DOHH2 (cell line): Measurements from ENCODE around the gene STK32C.

Experiments used
- H3F3A ChIP-seq: fragments of 200-600 bp; sonication (generic), shearing (Covaris generic); 2 replicates; pipeline ENCODE4 v1.6.0; 2016; ENCODE audit warnings: antibody characterized with exemption, mild to moderate bottlenecking; ENCODE audit not compliant: control insufficient read depth, insufficient read depth
- H3K27ac ChIP-seq: fragments of 200-600 bp; sonication (generic); 2 replicates; pipeline ENCODE4 v1.5.1; 2014; ENCODE audit warnings: low read depth, mild to moderate bottlenecking, low read length, moderate library complexity
- H3K27me3 ChIP-seq: fragments of 200-600 bp; sonication (generic); 2 replicates; pipeline ENCODE4 v1.6.1; 2014; ENCODE audit warnings: mild to moderate bottlenecking, low read length, mixed read lengths; ENCODE audit not compliant: control insufficient read depth
- H3K36me3 ChIP-seq: fragments of 200-600 bp; sonication (generic); 2 replicates; pipeline ENCODE4 v1.6.1; 2014; ENCODE audit warnings: mild to moderate bottlenecking, low read length, moderate library complexity, mixed read lengths; ENCODE audit not compliant: control insufficient read depth
- H3K4me1 ChIP-seq: fragments of 200-600 bp; sonication (generic); 2 replicates; pipeline ENCODE4 v1.6.1; 2014; ENCODE audit warnings: mild to moderate bottlenecking, low read length, mixed read lengths; ENCODE audit not compliant: control insufficient read depth
- H3K4me2 ChIP-seq: fragments of 200-600 bp; sonication (generic); 2 replicates; pipeline ENCODE4 v1.6.0; 2014; ENCODE audit warnings: mild to moderate bottlenecking, low read length, moderate library complexity
- H3K4me3 ChIP-seq: fragments of 200-600 bp; sonication (generic); 2 replicates; pipeline ENCODE4 v1.5.1; 2014; ENCODE audit warnings: mild to moderate bottlenecking, low read length, mixed read lengths
- H3K79me2 ChIP-seq: fragments of 200-600 bp; sonication (generic); 2 replicates; pipeline ENCODE4 v1.6.1; 2014; ENCODE audit warnings: mild to moderate bottlenecking, low read length, mixed read lengths; ENCODE audit not compliant: control insufficient read depth
- H3K9me2 ChIP-seq: fragments of 200-600 bp; sonication (generic); replicated peaks from 2 replicates; pipeline ENCODE4 v1.6.1; 2014; ENCODE audit warnings: mild to moderate bottlenecking, low read length, mixed read lengths; ENCODE audit not compliant: control insufficient read depth
- H3K9me3 ChIP-seq: fragments of 200-600 bp; sonication (generic); 2 replicates; pipeline ENCODE4 v1.6.1; 2014; ENCODE audit warnings: antibody characterized with exemption, low read length, mixed read lengths; ENCODE audit not compliant: control insufficient read depth, insufficient read depth
- H4K20me1 ChIP-seq: fragments of 200-600 bp; sonication (generic); 2 replicates; pipeline ENCODE4 v1.6.0; 2014; ENCODE audit warnings: low read depth, mild to moderate bottlenecking, antibody characterized with exemption, low read length, moderate library complexity; ENCODE audit not compliant: control insufficient read depth, insufficient read depth
- EZH2phosphoT487 ChIP-seq: fragments of 200-600 bp; sonication (generic); IDR thresholded peaks from 2 replicates; pipeline ENCODE4 v1.6.1; 2017; ENCODE audit warnings: borderline replicate concordance, mild to moderate bottlenecking, antibody characterized with exemption, low read length, moderate library complexity, mixed read lengths
- TF ChIP-seq, protein P1 (sequence below): fragments of 200-600 bp; sonication (generic); IDR thresholded peaks from one replicate; pipeline ENCODE4 v1.5.1; 2014; ENCODE audit warnings: antibody characterized with exemption, mild to moderate bottlenecking, low read depth, low read length; ENCODE audit not compliant: poor library complexity, severe bottlenecking

STK32C gene

DNA sequence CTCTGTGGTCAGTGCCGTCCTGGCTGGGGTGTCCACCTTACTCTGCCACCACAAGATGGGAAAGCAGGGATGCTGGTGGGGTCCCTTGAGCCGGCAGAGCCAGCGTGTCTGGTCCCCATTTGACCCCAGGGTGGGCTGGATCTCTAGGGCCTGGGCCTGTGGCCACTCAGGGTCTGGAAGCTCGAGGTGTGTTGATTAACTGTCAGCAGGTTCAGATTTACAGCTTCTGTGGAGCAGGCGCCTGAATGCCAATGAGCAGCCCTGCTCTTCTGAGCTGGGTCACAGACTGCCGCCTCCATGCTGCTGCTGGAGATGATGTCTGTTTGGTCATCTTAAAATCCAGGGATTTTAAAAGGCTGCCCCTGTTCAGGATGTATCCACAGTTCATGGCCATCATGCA, 132.3 kb downstream of the STK32C start:
- TF ChIP-seq EZH2phosphoT487 = no peak
- TF ChIP-seq, protein P1, sequence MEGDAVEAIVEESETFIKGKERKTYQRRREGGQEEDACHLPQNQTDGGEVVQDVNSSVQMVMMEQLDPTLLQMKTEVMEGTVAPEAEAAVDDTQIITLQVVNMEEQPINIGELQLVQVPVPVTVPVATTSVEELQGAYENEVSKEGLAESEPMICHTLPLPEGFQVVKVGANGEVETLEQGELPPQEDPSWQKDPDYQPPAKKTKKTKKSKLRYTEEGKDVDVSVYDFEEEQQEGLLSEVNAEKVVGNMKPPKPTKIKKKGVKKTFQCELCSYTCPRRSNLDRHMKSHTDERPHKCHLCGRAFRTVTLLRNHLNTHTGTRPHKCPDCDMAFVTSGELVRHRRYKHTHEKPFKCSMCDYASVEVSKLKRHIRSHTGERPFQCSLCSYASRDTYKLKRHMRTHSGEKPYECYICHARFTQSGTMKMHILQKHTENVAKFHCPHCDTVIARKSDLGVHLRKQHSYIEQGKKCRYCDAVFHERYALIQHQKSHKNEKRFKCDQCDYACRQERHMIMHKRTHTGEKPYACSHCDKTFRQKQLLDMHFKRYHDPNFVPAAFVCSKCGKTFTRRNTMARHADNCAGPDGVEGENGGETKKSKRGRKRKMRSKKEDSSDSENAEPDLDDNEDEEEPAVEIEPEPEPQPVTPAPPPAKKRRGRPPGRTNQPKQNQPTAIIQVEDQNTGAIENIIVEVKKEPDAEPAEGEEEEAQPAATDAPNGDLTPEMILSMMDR = no peak
- H3K4me1 ChIP-seq = no peaks in the 10 kb centered on the region
- H3K27me3 ChIP-seq = no peaks in the 10 kb centered on the region
- H3K9me2 ChIP-seq = no peaks in the 10 kb centered on the region
- H4K20me1 ChIP-seq = no peaks in the 10 kb centered on the region
- no peak overlapping the region for H3K27ac ChIP-seq
- no peak overlapping the region for H3K4me2 ChIP-seq
- H3K36me3 ChIP-seq = no peaks in the 10 kb centered on the region
- peaks cover 9% of the 10 kb centered on the region; the same call in 1 of the 2 replicates for H3K9me3 ChIP-seq
- no peak overlapping the region for H3K4me3 ChIP-seq
- no peaks in the 10 kb centered on the region for H3K79me2 ChIP-seq
- no peaks in the 10 kb centered on the region for H3F3A ChIP-seq

DNA sequence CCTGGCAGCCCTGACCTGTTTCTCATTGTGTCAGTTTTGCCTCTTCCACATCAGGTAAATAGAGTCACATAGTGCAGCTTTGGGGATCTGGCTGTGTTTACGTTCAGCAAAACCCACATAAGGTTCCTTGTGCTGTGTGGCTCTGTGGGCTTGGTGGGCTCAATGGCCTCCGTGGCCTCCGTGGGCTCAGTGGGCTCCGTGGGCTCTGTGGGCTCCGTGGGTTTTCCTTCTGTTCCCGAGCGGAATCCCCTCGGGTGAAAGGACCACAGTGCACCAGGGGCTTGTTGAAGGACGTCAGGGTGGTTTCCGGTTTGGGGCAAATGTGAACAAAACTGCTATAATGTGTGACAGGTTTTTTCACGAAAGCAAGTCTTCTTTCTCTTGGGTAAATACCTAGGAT, 133.5 kb downstream of the STK32C start:
- no peak overlapping the region for H3K4me3 ChIP-seq
- H3K9me2 ChIP-seq = no peaks in the 10 kb centered on the region
- H4K20me1 ChIP-seq = no peaks in the 10 kb centered on the region
- no peaks in the 10 kb centered on the region for H3K36me3 ChIP-seq
- H3K79me2 ChIP-seq = no peaks in the 10 kb centered on the region
- H3K4me1 ChIP-seq = no peaks in the 10 kb centered on the region
- H3K27ac ChIP-seq = no peak overlapping the region
- no peak overlapping the region for H3K4me2 ChIP-seq
- H3F3A ChIP-seq = no peaks in the 10 kb centered on the region
- H3K9me3 ChIP-seq = peaks cover 9% of the 10 kb centered on the region; the same call in 1 of the 2 replicates
- TF ChIP-seq, protein P1 = no peak
- no peak for TF ChIP-seq EZH2phosphoT487
- no peaks in the 10 kb centered on the region for H3K27me3 ChIP-seq

DNA sequence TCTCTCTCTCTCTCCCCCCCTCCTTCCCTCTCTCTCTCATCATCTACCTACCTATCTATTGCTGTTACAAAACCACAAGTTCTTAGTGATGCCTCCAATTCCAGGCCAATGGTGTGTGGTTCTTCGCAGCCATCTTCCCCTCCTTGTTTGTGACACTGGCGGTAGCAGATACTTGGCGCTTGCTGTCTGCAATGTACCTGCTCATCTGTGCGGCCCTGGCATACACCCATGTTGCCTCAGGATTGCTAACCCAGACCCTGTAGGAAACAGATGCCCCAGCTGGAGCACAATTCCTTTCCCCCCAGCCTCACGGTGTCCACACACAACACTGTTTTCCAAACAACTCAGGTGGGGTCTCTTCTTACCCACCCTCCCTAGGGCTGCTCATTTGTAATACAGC, 134.6 kb downstream of the STK32C start:
- Histone ChIP-seq H3K4me3 (no peak overlapping the region), H3K27ac (no peak overlapping the region), H3F3A (no peaks in the 10 kb centered on the region), H3K36me3 (no peaks in the 10 kb centered on the region), H3K4me1 (no peaks in the 10 kb centered on the region), H3K27me3 (no peaks in the 10 kb centered on the region), H3K9me3 (peaks cover 9% of the 10 kb centered on the region; the same call in 1 of the 2 replicates), H3K9me2 (no peaks in the 10 kb centered on the region), H4K20me1 (no peaks in the 10 kb centered on the region), H3K4me2 (no peak overlapping the region), H3K79me2 (no peaks in the 10 kb centered on the region)
- TF ChIP-seq, protein P1 = no peak
- TF ChIP-seq EZH2phosphoT487 = no peak
